ENCODE results near the gene CNGA1.

DNA sequence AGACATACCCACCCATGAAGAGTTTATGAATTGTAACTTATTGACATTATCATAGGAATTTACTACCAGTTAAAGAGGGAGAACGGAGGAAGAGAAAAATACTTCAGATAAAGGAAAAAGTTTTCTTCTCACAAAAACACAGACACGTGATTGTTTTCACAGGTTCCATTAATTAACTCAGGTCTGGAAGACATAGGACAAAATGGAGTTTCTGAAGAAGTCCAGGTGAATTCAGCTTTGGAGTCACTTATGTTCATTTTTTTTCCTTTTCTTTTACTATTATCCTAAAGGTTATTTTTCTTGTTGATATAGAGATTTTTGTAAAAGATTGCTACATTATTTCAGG, 20.6 kb upstream of the CNGA1 start:
- TF ChIP-seq, protein P1, sequence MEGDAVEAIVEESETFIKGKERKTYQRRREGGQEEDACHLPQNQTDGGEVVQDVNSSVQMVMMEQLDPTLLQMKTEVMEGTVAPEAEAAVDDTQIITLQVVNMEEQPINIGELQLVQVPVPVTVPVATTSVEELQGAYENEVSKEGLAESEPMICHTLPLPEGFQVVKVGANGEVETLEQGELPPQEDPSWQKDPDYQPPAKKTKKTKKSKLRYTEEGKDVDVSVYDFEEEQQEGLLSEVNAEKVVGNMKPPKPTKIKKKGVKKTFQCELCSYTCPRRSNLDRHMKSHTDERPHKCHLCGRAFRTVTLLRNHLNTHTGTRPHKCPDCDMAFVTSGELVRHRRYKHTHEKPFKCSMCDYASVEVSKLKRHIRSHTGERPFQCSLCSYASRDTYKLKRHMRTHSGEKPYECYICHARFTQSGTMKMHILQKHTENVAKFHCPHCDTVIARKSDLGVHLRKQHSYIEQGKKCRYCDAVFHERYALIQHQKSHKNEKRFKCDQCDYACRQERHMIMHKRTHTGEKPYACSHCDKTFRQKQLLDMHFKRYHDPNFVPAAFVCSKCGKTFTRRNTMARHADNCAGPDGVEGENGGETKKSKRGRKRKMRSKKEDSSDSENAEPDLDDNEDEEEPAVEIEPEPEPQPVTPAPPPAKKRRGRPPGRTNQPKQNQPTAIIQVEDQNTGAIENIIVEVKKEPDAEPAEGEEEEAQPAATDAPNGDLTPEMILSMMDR (IDR thresholded peaks at IDR 0.05): no peak
- TF ChIP-seq POLR2A (IDR thresholded peaks at IDR 0.05): no peak

Data from esophagus squamous epithelium (tissue), 4 donors.